GM21360 (cell line): ENCODE measurements around the gene FASN.

Source experiments
- ATAC-seq: cut with Tn5 transposase; IDR thresholded peaks from one replicate; pipeline ENCODE4 v1.9.1; 2021; ENCODE audit warnings: mild to moderate bottlenecking, moderate library complexity; ENCODE audit not compliant: unreplicated experiment

The FASN gene

DNA sequence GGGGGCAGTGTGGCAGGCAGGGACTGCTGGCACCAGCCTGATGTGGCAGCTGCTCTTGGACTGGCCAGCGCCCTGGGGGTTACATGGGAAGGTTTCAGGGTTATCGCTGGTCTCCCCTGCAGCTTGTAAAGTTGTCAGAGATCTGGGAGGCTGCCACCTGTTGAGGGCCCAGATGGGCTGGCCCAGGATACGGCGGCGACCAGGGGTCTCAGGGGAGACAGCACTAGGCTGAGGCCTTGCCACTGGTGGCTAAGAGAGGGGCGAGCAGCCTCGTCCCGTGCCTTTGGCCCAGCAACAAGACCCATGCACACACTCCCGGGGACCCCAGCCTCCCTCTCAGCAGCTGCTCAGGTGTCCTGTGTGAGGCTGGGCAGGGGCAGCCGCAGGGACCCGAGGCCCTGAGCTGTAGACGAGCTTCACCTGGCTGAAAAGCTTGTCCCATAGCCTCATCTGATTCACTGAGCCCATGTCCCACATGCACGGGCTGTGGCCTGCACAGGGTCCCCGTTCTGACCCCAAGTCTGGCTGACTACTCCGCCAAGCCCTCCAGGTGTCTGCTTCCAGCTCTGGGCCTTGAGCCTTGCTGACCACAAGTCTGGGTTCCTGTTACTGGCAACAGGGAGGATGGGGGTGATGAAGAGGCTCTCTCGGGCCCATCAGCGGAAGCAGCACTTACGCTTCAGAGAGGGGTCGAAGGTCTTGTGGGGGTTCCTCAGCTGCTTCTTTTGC lies 38.6 kb downstream of the FASN start:
- no peak for ATAC-seq

DNA sequence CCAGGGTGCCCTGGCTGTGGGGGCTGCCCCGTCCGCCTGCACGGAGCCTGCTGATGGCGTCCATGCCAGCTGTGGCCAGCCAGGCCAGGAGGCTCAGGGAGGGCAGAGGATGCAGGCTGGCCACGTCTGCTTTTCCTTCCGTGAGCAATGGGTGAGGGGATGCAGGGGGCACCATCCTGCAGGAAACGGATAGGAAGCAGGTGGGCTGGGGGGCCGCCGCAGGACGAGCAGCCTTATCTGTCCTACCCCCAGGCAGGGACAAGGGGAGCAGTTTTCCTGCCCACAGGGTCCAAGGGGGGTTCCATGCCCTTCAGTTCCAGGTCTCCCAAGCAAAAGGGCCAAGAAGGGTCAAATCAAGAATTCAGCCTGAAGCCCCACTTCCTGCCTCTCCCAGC lies 39.2 kb downstream of the FASN start:
- ATAC-seq = no peak

DNA sequence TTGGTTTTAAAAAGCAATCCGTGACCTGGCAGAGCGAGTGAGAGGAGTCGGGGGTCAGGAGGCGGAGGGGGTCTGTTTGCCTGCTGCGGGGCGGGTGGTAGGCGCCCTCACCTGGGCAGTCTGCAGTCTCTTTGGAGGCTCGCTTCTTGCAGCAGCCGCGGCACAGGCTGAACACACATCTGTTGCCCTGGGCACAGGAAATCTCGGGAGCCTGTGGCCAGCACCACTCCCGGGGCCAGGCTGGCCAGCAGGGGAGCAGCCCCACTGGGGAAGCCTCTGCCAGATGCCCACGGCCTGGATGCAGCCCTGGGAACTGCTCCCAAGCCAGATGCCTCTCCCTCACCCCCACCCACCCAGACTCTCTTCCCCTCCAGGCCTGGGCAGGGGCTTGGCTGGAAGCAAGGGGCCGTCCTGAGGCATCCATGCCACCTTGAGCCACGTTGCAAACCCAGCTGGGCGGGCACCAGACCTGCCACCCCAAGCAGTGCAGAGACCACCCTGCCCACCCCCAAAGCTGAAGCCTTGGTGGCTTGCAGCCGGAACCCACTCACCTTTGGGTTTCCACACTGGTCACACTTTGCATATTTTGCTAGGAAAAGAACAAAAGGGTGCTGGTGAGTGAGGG lies 39.7 kb downstream of the FASN start:
- ATAC-seq = no peak

DNA sequence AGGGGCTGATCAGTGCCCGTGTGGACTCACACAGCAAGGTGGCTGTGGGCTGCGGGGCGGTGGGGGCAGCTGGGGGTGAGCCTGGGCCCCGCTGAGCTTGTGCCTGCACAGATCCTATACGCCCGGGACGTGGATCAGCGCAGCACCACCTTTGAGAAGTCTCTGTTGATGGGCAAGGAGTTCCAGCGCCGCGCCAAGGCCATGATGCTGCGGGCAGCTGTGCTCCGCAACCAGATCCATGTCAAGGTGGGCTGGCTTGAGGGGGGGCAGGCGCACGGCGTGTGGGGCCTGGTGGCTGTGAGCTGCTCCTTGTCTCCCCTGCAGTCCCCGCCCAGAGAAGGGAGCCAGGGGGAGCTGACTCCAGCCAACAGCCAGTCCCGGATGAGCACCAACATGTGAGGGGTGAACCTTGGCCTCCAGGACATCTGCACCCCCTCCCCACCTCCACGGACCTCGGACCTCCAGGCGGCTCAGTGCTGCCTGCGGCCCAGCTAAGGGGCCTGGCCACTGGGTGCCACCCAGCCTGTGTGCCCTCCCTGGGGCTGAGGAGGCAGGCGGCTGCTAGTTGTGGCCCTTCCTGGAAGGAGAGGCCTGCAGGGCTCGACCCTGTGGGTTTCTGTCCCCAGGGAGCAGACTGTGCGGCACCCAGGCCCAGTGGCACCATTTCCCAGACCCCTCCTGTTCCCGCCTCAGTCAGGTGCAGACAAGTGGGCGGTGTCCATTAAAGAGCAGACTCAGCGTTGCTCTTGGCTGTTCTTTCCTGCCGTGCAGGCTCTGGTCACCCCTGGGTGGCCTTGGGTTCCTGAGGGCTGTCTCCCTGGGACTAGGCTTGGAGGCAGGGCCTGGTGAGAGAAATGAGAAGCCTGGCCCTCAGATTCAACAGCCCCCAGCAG lies 41.1 kb downstream of the FASN start:
- ATAC-seq = no peak

DNA sequence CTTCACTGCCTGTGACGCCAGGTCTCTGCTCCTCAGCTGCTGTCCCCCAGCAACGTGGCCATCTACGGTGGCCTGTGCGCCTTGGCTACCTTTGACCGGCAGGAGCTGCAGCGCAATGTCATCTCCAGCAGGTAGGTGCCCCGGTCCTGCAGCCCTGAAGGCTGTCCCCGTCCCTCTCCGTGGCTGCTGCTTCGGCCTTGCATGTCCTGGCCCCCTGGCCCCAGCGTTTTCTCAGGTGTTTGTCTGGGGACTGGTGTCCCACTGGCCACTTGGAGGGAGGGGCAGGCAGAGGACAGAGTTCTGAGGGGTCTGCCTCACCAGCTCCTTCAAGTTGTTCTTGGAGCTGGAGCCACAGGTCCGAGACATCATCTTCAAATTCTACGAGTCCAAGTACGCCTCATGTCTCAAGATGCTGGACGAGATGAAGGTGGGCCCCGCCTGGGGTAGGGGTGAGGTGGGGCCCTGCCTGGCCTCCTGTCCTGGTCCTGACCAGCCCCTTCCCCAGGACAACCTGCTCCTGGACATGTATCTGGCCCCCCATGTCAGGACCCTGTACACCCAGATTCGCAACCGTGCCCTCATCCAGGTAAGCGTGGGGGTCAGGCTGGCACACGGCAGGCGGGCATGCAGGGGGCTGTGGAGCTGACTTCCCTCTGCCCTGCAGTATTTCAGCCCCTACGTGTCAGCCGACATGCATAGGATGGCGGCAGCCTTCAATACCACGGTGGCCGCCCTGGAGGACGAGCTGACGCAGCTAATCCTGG lies 41.9 kb downstream of the FASN start:
- no peak for ATAC-seq

DNA sequence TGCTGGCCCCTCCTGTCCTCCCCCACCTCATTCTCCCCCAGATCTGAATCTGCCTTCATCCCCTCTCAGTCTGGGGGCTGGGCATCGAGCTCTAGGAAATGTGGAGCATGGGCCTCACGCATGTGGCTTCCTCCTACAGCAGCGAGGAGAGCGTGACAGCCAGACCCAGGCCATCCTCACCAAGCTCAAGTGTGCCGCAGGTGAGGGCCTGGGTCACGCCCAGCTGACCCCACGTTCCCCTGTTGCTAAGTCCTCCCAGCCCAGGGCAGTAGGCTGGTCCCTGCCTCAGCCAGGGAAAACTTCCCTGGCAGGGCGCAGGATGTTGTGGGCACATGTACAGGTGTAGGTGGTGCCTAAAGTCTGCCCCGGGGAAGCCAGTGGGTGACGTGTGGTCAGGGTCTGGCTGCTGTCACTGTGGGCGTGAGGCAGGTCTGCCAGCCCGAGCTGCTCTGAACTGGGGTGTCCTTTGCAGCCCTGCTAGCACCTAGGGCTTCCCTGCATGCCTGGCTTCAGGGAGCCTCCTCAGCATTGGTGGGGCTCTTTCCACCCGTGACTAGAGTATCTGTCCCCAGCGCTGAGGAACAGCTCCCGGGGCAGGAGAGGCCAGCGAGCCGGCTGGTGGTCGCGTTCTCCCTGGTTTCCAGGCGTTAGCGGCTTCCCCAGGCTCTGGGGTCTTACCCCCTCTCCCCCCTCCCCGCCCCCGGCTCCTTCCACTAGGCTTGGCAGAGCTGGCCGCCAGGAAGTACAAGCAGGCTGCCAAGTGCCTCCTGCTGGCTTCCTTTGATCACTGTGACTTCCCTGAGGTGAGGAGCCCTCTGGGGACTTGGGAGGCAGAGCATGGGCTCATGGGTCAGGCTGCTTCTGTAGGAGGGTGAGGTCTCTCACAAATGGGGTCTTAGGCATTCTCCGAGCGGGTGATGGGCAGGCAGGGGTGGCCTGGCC lies 42.7 kb downstream of the FASN start:
- no peak for ATAC-seq

DNA sequence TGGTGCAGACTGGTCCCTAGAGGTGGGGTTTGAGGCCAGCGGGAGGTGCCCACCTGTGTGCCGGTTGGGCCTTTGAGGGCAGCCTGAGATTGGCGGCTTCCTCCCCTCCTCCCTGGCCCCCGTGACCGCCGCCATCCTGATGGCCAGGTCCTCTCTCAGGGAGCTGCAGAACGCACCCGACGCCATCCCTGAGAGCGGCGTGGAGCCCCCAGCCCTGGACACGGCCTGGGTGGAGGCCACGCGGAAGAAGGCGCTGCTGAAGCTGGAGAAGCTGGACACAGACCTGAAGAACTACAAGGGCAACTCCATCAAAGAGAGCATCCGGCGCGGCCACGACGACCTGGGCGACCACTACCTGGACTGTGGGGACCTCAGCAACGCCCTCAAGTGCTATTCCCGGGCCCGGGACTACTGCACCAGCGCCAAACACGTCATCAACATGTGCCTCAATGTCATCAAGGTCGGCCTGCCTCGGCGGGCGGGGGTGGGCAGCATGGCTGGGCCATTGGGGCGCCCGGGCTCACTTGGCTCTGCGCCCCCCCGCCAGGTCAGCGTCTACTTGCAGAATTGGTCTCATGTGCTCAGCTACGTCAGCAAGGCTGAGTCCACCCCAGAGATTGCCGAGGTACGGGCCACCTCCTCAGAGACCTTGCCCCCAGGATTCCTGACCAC lies 43.5 kb downstream of the FASN start:
- ATAC-seq = no peak

DNA sequence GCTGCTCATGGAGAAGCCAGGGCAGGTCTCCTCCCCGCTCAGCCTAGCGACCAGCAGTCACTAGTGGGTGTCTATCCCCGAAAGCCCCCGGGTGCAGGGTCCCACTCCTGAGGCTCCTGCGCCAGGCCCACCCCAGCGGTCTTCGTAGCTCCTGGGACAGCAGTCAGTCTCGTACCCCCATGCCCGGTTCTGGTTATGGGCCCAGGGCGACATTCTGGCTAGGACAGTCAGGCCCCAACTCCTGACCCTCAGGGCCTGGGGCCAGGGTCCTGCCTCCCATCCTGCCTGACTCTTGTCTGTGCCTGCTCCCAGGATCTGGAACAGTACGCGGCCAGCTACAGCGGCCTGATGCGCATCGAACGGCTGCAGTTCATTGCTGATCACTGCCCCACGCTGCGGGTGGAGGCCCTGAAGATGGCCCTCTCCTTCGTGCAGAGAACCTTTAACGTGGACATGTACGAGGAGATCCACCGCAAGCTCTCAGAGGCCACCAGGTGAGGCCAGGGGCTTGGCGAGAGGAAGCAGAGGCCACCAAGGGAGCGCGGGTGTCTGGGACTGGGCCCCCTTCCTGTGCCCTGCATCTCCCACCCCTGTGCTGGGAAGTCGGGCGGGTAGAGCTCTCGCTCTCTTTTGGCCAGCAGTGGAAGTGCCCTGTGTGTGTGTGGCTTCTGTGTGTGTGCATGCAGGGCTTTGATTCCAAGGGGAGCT lies 44.3 kb downstream of the FASN start:
- no peak for ATAC-seq

DNA sequence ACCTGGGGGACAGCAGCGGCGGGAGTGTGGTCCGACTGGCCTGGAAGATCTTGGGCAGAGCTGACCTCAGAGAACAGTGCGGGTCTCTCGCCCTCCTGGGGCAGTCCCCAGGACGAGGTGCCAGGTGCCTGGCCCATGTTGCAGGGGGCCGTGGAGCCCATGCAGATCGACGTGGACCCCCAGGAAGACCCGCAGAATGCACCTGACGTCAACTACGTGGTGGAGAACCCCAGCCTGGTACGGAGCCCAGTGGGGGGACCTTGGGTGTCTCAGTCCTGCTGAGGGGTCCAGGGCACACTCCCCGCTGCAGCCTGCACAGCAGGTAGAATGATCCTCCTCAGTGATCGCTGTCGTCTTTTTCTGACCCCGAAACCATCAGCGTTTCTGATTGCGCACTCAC lies 44.9 kb downstream of the FASN start:
- ATAC-seq = no peak

DNA sequence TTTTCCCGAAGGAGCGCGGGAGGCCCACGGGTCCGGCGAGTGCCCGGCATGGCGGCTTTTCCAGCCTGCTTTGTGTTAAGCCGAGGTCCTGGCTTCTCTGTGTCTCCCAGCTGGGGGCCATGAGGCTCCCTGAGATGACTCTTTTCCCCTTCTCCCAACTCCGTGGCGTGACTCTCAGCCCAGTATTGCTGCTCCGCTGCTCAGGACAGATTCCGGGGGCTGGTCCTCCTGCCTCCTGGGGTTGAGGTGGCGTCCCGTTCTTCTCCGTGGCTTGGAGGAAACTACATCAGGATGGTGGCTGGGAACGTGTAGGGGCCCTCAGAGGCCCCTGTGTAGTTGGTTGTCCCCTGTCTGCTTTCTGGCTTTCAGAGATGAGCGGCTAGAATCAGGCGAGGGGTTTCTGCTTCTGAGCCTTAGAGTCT lies 45.4 kb downstream of the FASN start:
- ATAC-seq = no peak

DNA sequence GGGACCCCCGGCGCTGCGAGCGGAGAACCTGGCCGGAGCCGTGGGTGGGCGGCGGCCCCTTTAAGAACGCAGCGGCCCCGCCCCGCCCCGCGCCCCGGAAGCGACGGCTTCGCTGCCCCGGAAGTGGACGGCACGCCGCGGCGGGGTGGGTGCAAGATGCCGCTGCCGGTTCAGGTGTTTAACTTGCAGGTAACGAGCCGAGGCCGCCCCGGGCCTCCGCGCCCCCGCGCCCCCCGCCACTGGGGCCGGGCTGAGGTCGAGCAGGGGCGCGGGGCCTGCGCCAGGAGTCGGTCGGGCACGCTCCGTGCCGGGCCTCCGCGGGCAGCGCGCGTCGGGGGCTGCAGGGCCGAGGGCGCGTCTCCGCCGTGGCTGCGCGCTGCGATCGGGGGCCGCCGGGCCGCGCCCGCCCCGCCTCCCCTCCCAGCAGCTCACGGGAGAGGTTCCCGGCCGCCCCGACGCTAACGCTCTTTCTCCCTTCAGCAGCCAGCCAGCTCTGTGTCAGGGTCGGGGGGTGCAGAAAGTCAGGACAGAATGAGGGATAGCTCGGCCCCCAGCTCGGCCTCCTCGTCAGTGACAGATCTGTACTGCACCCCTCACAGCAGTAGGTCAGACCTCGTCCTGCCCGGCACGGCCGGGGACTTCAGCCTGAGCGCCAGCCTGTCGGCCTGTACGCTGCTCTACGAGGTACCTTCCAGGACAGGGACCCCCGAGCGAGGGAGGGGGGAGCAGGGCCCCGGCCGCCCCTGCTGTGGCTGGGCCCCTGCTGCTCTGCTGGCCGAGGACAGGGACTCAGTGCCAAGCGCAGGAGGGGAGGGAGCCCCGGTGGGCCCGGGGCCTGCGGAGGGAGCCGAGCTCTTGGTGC lies 46.0 kb downstream of the FASN start, which contains the start of the genes GPS1 and RFNG:
Gene GPS1 (plus strand): TSS at position 123 of the 862 bp plus-strand sequence. CDS start 34 bp downstream, at position 157.
Gene RFNG (minus strand): TSS at position 36 of the 862 bp plus-strand sequence. CDS start 45 bp downstream, outside the sequence.
- no peak for ATAC-seq

DNA sequence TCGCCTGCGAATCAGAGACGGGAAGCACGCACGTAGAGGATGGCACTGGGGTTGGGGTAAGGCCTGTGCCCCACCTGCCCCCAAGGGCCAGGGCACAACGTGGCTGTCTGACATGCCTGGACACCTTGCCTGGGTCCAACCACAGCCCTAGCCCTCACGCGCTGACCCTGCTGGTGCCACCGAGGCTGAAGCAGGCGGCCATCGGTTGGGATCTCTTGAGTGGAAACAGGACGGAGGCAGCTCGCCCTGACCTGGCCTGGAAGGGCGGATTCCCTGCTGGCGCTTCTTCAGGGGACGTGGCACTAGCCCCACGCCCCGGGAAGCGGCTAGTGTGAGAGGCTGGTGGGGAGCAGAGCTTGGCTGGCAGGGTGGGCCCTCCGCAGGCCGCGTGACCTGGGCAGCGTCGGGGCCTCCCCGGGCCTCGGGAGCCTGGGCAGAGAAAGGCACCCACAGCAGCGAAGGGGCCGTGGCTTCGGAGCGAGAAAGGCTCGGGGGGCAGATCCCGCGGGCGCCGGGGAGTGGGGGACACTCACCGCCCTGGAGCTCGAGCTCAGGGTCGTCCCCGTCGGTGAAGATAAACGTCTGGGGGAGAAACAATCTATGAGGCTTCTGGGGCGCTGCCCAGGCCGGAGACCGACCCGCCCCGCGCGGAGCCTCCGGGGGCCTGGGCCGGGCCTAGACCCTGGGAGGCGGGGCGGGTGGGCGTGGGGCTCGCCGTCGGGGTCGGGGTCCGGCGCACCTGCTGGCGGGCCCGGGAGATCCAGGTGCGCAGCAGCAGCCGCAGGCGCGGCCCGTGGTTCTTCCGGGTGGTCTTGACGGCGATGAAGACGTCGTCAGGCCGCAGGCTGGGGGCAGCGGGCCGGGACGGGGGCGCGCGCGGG lies 47.0 kb downstream of the FASN start:
- no peak for ATAC-seq

DNA sequence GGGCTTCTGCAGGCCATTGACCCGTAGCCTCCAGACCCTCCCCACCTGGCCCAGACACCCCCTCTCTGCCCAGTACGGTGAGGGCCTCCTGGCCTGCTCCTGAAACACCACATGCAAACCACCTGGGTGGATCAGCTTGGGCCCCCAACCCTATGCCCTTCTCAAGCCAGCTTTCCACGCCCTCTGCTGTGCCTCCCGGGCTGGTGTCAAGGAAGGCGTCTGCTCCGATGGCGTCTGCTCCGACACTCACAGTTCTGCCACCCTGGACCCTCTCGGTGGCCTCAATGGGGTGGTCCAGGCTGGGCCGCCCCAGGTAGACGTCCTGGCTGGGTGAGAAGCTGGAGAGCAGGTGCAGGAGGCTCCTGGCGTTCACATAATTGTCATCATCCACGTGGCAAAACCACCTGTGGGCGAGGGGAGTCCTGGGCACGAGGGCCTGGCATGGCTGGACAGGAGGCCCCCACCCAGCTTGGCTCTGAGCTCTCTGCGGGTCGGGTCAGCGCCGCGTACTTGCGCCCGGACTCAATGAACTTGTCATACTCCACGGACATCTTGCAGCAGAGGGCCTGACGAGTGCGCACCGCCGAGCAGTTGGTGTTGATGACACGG lies 47.8 kb downstream of the FASN start:
- no peak for ATAC-seq

DNA sequence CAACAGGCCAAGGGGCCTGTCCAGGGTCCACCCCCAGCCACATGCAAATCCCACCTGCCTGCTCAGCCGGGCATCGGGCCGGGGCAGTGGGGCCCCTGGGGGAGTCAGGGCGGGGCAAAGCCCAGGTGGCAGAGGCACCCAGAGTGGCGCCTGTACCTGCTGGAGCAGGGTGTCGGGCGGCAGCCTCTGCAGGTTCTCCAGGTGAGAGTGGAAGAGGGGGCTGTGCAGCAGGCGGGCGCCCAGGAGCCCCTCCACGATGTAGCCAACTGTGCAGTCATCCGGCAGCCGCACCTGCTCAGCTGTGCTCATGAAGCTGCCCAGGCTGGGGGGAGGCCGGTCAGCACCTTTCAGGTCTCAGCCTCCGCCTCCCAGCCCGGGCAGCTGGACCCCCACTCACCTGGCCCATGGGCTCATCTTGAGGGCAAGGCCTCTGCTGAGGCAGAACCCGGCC lies 48.5 kb downstream of the FASN start:
- ATAC-seq = no peak

DNA sequence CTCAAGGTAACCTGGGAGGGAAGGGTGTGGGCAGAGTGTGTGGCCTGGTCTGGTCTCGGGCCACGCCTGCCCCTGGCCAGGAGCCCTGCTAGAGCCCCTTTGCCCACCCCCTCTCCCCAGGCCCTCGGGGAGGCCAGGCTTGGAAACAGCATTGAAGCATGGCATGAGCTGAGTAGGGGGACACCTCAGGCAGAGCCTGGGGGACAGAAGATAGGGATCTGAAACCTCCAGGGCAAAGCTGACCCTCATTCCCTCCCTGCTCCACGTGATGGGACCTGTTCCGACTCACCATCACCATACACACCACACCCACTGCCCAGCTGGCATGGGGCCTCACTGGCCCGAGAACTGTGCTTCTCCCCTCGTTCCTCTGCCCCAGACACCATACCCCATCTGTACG lies 48.9 kb downstream of the FASN start:
- no peak for ATAC-seq

DNA sequence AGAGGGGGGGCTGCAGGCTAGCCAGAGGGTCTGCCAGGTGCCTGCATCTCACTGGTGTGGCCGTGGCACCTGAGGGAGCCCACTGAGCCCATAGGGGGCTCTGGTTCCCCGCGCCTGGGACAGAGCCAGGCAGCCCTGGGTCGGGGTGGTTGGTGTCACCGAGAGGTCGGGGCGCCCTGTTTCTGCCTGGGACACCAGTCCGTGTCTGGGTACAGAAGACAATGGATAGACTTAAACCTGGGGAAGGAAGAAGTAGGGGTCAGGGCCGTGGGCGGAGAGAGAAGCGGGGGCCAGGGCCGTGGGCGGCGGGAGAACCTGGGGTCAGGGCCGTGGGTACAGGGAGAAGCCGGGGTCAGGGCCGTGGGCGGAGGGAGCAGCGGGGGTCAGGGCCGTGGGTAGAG lies 49.5 kb downstream of the FASN start:
- no peak for ATAC-seq
